NCI-H345 treated with DMSO at 0.1 percent for 48 hours (cell line): ENCODE results near the gene XCR1.
A peak's percentile ranks its signal among the peaks of the same experiment; 100 is the strongest.
"Not testable (repeated sequence)": the region's sequence is repeated elsewhere in the genome, so short reads cannot be mapped to it uniquely, and the experiment has no call there.

Source experiments
- DNase-seq: peaks from one replicate; lab custom pipeline; 2025; ENCODE audit not compliant: unreplicated experiment; lab: John Stamatoyannopoulos, UW

XCR1 gene

DNA sequence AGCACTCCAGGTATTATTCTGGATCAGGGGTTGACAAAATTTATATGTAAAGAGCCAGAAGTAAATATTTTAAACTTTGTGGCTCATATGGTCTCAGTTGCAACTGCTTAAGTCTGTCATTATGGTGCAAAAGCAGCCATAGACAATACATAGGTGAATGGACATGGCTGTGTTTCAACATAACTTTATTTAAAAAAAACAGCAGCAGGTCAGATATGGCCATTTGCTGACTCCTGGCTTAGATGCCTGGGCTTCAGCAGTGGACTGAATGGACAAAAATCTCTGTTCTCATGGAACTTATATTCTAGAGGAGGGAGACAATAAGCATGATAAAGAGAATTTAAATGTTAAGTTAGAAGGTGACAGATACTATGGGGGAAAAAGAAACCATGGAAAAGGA, 20.0 kb downstream of the XCR1 start:
- no peak for DNase-seq

DNA sequence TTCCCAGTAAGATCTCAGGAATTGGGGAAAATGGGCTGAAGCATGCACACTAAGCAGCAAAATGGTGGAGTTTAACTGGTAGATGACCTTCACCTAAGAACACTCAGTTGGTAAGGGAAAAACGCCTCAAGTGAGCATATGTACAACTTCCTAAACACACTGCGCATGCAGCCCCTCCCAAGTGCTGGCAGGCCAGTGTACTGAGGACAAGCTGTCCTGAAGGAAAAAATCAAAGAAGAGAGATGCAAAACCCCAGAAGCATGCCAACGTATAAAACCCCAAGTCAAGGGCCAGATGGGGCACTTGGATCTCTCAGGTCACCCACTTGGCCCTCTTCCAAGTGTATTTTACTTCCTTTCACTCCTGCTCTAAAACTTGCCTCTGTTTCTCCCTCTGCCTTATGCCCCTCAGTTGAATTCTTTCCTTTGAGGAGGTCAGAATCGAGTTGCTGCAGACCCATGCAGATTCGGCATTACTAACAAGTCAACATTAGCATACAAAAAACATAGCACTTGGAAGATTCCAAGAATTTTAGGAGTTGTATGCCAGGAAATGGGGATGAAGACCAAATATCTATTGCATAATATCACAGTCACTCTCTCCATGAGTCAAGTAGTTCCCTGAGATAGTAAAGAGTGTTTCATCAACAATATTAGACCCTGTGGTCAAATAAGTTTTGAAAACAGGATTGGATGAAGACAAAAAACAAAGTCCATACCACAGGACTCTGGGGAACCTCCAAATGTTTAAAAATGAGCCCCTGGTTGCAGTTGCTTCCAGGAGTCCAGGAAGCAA, 20.8 kb downstream of the XCR1 start:
- no peak for DNase-seq

DNA sequence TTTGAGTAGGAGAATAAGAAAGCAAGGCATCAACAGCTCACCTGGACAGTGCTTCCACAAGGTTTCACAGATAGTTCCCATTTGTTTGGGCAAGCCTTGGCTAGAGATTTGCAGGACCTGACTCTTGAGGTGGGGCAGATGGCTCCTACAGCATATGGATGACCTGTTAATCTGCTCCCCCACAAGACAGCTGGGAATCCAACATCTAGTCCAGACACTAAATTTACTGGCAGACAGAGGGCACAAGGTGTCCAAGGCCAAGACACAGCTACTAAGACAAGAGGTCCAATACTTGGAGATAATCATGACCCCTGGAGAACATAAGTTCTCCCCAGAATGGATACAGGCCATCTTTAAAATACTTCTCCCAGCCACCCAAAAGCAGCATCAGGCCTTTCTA, 23.6 kb downstream of the XCR1 start:
- DNase-seq: not testable (repeated sequence)

DNA sequence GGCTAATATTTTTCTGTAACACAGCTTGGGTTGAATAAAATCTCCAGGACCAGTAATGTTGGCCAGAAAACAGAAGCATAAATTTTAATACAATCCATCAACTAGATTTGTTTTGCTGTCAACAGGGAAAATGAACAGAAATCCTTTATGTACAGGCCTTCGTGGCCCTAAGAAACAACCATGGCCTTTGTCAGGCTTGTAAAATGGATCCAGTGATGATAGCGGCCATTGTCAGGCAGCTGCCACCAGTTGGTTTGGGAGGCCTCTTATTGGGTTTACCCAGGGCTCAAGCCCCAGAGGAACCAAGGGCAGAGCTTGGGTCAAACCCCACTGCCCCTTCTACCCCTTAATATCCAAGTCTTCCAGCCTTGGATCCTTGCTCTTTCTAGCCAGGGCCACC, 26.1 kb downstream of the XCR1 start:
- no peak for DNase-seq

DNA sequence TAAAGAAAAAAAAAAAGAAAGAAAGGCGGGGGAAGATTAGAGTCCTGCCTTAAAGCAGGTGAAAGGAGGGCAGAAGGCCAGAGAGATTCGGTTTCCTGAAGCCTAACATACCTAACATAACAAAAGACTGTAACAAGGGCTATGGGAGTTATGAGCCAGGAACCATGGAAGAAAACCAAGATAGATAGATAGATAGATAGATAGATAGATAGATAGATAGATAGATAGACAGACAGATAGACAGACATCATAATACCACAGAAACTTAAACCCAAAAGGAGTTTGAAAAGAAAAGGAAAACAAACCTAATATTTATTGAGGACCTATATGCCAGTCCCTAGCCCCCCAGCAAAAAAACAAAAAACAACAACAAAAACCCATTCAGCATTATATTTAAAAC, 29.3 kb downstream of the XCR1 start:
- no peak for DNase-seq

DNA sequence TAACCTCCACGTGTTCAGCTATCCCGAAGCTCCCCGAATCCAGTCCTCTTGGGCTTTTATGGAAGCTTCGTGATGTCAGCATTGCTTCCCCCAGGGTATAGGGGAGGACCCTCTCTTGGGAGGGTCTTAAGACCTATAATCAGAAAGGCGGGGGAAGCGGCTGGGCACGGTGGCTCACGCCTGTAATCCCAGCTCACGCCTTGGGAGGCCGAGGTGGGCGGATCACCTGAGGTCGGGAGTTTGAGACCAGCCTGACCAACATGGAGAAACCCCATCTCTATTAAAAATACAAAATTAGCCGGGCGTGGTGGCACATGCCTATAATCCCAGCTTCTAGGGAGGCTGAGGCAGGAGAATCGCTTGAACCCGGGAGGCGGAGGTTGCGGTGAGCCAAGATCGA, 29.8 kb downstream of the XCR1 start:
- DNase-seq: not testable (repeated sequence)

DNA sequence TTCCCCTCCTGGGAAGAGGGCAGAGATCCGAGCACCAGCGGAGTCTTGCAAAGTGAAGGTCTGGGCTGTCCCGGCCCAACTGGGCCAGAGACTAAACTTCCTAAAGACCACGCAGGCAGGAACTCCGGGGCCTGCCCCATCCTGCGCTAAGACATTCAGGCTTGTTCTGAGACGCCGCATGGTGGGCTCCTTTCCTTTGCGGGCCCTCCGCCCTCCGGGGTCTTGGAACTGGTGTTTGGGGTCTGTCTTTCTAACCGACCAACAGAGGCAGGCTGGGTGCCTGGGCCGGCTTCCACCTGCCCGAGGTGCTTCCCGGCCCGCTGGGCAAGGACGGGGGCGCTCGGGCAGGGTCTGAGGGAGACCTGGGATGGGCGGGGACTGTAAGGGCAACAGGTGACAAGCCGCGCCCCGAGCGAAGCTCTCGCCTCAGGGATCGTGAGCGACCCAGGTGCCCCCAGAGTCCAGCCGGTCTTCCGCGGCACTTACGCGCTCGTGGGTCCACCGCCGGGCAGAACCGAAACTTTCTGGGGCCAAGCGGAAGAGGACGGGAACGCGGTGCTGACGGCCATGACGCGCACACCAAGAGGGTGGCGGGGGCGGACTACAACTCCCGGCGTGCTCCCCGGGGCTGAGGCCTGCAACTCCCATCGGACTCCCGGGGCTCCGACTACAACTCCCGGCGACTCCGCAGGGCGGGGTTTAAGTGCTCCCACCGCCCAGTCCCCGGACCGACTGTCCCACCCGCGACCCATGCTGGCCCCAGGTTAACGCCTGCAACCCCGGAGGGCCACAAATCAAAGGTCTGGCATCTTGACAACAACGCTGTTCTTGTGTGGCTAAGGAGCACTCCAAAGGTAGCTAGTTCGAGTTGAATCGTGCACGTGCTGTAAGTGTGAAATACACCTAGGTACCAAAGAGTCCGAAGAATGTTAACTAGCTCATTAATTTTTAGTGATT, 31.8 kb downstream of the XCR1 start, which contains the start of gene FYCO1:
Gene FYCO1 (minus strand): TSS at position 589 of the 957 bp plus-strand sequence. CDS start 10,914 bp downstream, outside the sequence.
- peak; percentile 47 for DNase-seq

DNA sequence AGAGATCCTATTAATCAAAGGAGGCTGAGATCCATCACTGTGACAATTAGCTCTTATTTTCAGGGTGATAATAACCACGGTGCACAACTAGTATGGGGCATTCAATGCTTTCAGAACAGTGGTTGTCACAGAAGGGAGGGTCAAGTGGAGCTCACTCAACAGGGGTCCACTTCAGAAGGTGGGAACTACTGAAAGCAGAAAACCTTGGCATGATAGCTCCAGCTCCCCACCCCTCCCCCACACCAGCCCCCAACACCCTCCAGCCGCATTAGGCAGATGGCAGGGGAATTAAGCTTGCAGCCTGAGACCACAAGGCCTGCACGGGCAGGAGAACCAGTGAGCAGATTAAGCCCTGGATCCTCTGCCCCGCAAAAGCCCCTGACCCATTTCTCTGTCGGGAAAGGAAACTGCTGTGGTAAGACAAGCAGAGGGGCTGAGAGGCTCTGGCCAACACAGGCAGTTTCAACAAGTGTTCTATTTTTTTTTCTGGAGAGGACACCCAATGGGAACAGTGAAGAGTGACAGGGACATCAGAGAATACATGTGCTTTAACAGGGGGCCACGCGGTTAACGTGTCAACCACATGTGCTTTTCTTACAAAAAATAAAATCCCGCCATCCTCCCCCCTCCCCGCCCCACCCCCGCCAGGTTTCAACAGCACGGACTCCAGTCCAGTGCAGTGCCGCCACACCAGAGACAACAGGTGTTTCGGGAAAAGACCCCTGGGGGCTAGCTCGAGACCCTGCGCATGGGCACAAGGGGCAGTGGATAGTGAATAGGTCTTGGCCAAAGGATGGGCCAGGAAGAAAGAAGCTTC, 32.7 kb downstream of the XCR1 start:
- DNase-seq: no peak

DNA sequence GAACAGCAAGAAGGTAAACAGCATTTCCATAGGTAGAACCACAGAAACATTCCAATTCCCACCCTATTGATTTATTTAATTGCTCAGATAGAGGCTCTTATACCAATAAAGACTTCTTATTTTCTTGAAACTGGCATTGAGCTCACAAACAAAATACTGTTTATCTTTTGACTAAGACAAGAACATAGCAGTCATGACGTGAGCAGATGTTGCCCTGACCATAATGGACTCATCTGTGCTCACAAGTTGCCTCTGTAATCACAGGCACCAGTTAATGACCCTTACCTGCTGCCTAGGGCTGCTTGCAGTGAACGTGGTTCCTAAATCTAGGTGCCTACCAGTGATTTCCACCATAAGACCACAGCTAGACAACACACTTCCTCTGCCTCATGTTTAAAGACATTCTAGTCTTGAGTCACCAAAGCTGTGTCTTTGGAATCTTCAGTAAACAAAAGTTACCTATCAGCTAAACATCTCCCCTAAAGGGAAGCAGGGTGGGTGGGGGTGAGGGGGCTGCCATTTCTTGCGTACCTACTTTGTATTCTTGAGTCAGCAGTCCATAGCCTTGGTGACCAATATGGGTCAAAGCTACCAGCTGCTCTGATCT, 33.8 kb downstream of the XCR1 start:
- DNase-seq: no peak

DNA sequence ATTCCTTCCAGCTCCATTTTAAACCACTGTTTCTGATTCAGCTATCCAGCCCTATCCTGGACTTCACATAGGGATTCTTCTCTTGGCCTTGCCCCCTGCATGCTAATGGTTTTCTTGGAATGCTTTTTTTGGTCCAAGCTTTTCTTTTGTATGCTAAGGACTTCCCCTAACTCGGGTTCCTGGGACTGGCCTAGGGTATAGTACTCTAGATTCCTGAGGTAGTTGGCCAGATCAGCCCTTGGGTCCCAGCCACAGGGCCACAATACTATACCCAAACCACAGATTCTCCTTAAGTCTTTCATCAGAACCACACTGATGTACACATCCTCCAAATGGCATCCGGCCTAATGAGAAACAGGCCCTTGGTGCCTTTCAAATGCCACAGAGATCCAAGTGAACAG, 34.5 kb downstream of the XCR1 start:
- no peak for DNase-seq

DNA sequence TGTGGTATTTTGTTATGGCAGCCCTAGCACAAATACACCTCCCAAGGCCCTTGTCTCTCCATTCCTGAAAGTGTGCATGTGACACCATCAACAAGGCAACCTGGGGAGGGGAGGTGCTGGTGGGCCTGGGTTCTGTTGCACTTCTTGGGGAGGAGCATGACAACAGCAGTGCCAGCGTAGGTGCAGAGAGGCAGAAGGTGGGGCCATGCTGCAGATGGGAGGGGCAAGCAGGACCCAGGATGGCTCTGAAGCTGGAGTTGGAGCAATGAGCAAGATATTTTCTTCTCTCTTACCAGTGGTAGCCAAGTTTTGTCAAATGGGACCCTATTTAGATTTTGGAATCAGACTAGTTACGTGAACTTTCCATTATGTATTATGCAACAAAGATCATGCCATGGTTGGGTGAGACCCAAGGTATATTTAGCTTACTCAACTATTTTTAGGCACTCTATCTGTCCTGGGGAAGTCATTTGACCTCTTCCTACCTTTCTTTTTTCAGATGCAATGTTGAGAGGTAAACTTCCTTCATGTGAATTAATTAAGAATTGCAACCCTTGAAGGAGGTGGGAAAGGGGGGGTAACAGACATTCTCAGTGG, 35.1 kb downstream of the XCR1 start:
- no peak for DNase-seq

DNA sequence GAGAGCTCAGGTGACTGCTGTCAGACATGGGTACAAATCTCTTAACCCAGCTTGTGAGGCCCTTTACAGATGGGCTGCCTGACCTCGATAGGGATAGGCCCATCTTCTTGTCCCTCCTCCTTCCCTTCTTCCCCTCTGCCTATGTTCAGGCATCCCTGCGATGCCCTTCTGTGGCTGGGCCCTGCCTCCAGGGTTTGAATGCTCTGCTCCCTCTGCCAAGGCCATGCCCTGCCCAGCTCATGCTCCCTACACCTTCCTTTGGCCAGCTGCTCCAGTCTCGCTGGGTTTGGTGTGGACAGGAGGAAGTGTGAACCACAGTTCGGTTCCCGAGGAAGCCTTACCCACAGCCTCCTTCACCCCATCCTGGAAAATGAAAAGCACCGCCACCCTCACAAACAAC, 35.9 kb downstream of the XCR1 start:
- no peak for DNase-seq

DNA sequence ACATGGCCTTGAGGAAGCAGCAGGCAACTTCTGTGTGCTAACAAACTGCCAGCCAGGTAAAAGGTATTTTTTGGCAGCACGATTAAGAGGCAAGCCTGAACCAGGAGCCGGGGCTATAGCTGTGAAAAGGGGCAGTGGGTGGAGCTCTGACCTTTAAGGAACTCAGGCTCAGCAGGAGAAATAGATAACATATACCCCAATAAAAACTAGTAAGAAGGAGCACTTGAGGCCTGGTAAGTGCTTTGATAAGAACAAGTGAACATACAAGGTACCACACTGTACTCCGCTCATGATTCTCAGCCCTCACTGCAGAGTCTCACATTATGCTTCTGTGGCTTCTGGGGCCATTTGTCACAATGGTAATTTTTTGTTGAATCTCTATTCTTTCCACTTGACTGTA, 37.1 kb downstream of the XCR1 start:
- no peak for DNase-seq

DNA sequence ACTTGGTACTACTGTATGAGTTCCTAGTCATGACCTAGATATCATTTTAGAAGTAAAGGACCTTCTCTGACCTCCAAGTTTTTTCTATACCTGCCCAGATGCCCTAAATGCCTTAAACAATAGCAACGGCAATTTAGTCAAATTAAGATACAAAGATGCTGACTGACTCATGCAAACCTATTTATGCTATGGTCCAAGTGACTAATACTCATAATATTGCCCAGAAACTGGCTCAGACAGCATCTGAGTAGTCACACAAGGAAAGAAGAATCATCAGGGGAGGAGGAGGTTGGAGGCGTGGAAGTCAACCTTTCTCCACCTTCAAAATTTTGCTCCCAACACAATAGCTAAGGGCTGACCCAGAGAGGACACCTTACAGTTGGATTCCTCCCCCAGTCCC, 38.5 kb downstream of the XCR1 start:
- DNase-seq: no peak

DNA sequence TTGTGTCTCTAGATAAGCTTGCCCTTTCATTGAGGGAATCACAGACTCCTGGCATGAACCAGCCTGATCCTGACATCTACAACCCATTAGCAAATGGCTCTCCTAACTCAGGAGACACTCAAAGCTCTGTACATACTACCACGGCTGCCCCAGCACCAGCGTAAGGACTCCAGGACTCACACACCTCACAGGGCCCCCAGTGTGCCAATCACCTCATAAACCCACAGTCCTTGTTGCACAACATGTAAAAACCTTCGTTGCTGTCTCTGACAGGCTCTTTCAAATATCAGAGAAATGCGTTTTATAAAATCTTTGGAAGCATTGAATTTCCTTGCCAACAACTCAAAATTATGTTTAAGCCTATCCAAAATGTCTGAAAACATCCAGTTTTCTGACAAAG, 38.9 kb downstream of the XCR1 start:
- DNase-seq: no peak

DNA sequence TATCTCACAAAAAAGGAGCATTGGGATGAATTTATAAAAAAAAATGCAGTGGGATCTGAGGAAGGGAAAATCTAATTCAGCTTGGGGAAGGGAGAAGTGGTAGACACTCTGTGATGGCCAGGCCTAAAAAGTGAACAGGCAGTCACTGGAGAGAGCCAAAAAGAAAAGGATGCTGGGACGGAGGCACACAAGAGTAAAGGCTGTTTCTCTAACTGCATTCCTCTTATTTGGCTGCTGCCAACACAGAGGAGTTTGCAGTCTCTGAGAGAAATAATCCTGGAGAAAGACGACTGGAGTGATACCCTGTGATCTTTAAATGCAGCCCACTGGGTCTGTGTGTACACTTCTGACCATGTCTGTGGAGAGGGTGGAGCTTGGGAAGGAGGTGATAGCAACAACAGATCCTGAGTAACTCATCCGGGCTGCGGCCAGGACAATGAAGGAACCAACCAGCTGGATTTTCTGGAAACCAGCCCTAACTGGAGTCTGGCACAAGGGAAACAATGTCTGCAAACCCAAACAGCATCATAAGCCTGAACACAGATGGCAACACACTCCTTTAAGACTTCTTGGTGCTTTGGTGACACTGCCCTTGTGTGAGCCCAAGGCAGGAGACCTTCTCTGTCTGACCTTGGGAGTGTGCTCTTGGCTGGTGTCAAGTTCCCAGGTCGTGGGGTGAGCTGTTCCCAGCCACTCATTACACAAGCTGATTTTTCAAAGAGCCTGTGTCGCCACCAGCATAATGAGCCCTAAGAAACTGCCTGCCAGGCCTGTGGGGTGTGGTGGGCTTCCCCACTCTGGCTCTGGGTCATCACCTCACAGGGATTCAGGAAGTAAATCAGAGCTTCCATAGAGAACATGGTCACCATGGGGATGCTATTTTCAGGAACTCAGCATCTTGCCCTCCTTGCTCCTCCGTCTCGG, 39.7 kb downstream of the XCR1 start:
- DNase-seq: no peak

DNA sequence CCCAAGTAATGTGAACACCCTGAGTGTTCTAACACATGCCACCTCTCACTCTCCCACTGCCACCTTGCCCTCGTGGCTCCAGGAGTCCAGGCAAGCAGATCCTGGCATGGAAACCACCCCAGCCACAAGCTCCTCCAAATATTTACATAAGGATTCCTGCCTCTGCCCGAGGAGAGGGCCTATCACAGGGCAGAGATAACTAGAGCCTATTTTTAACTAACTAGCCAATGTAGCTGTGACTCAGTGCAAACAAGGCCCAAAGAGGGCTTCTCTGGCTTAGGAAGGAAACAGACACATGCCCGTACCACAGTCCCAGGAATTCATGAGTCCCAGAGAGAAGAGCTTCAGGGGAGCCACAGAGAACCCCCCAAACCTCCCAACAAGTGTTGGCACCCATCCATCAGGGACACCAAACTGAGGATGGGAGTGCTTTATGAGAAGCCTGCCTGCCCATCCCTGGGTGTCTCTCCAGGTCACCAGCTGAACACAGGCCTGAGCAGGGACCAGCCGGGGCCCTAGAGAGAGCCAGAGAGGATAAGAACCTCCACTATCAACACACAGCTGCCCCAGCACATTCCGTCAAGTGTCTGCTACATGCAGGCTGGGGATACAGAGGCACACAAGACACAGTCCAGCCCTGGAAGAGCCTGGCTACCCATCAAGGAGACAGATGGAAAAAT, 40.8 kb downstream of the XCR1 start:
- no peak for DNase-seq

DNA sequence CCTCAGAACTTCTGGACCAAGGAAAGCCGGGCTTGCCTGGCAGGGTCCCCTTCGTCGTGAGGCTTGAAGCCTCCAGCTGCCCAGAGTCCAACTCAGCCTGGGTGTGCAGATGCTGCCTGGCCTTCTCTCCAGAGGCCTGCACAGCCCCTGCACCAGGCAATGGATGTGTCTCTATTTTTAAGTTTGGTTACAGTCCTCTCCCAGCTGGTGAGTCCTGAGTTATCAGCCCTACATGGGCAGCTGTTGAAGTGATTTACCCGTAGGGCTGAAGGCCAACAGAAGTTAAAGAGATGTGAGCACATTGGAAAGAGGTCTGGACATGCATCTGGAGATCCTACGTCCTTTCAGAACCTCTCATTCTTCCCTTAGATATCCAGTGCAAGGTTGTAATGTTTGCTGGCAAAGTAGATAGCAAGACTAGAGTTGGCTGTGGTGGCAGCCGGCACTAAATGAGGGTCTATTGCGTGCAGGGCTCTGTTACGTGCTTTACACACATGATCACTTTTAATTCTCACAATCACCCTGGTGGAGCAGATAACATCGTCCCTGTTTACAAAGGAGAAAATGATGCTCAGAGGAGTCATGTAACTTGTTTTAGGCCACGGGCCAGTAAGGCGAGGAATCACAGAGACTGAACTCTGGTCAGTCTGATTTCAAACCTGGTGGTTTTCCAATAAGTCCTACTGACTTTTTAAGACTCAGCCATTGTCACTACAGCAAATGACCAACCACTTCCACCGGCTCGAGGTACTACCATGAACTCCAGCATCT, 41.6 kb downstream of the XCR1 start:
- DNase-seq: no peak
